Heart right ventricle (tissue), 16 donors: ENCODE results near the gene CPA4. TPM values are rescaled to one million over a fixed set of nuclear protein-coding genes. Genes with fewer than 3 reads are reported as not detected.

ENCODE experiments used
- ATAC-seq, 8 donors: fragments of 200-7000 bp; cut with Tn5 transposase; one replicate each; pipeline ENCODE4 v1.9.1; 2020; ENCODE audit warnings: mild to moderate bottlenecking in 8 of 8, moderate library complexity in 8 of 8, moderate number of reproducible peaks in 1 of 8
- DNase-seq, 2 donors: peaks; one replicate each; pipeline ENCODE4 v3.0.0-alpha.2; 2020
- H3K27ac ChIP-seq, 10 donors: fragments of 200-600 bp; sonication (generic) in 2 of 10; one replicate each; pipeline versions ENCODE4 v1.5.0 to v1.8.0; 2020 to 2022; ENCODE audit warnings: mild to moderate bottlenecking in 3 of 10
- H3K27me3 ChIP-seq, 7 donors: fragments of 200-600 bp; one replicate each; pipeline ENCODE4 v1.8.0; 2021 to 2022; ENCODE audit warnings: mild to moderate bottlenecking in 2 of 7
- H3K36me3 ChIP-seq, 9 donors: fragments of 200-600 bp; sonication (generic) in 1 of 9; one replicate each; pipeline versions ENCODE4 v1.5.0 to v1.8.0; 2020 to 2022; ENCODE audit warnings: mild to moderate bottlenecking in 2 of 9
- H3K4me1 ChIP-seq, 9 donors: fragments of 200-600 bp; sonication (generic) in 1 of 9; one replicate each; pipeline versions ENCODE4 v1.5.0 to v1.8.0; 2020 to 2022; ENCODE audit warnings: mild to moderate bottlenecking in 4 of 9
- H3K4me3 ChIP-seq, 10 donors: fragments of 200-600 bp; sonication (generic) in 2 of 10; one replicate each; pipeline versions ENCODE4 v1.5.0 to v1.8.0; 2020 to 2022; ENCODE audit warnings: mild to moderate bottlenecking in 7 of 10, moderate library complexity in 2 of 10
- H3K9me3 ChIP-seq, 11 donors: fragments of 200-600 bp in 10 of 11; sonication (generic) in 2 of 11; one replicate each; pipeline versions ENCODE4 v1.5.0 to v1.8.0; 2013 to 2022; ENCODE audit warnings: mild to moderate bottlenecking in 2 of 11, control low read depth in 1 of 11, moderate library complexity in 1 of 11
- CTCF ChIP-seq, 9 donors: fragments of 200-600 bp; sonication (generic) in 2 of 9; IDR thresholded peaks; one replicate each; pipeline versions ENCODE4 v1.5.0 to v1.8.0; 2021 to 2022; ENCODE audit warnings: antibody characterized with exemption in 9 of 9, mild to moderate bottlenecking in 5 of 9, moderate library complexity in 1 of 9
- WGBS, 2 donors: extraction: QIAGEN DNeasy Blood & Tissue Kit; methylation state at CpG; one replicate each; pipeline ENCODE4 v1.1.7; 2013; ENCODE audit warnings: inconsistent platforms in 1 of 2; 5-methylcytosine and 5-hydroxymethylcytosine counted together
- intact Hi-C, 10 donors: fragments of 100-400 bp; cut with DNase I; formaldehyde crosslinking; loops; one replicate each; pipeline versions ENCODE4 v1.11.1 to v1.14.2; 2022
- polyA plus RNA-seq, 2 donors: library from polyadenylated mRNA; stranded (reverse); fragments of 200-250 nt; gene quantifications; one replicate each; pipeline ENCODE4 v1.2.3, GENCODE V29; 2013
- total RNA-seq, 10 donors: library from RNA; stranded (reverse); fragmentation: NEBNext Ultra II Directional in 3 of 10; extraction: Animal tissue kit (Norgen Biotek cat#: 25700) in 3 of 10; gene quantifications; one replicate each; pipeline versions ENCODE4 v1.2.1 to v1.2.4, GENCODE V29; 2021 to 2023
- donor health status: Arrhythmogenic right ventricular cardiomyopathy.
- donor health status: ischemic (EF 13 %, LVEDD 7.1; RV severe dilation, severe dysfunction).
- donor health status: healthy with polysubstance abuse.
- donor health status: DM: no; HTN: yes; CAD: no.
- donor health status: DM: no; HTN: no; CAD: no.
- donor health status: ischemic (EF 25% LVEDD 6.9; RV normal size, moderate dysfunction).
- donor health status: ischemic (EF 25% LVEDD 5.7; RV mildly dilated, moderate dysfunction).
- donor health status: healthy.
- donor health status: DM: yes; HTN: yes; CAD: no.
- donor health status: Ischemic cardiomyopathy.
- donor health status: ischemic (EF 35%, LVEDD 5.7; RV mildly dilated, moderate dysfunction).
- donor health status: nonischemic (EF 11% LVEDD 7.7; RV severe dilation, severe dysfunction).
- donor health status: DM: yes; HTN: yes; CAD: no.
- donor health status: PGD.
- donor health status: ischemic (EF 29% LVEDD 5.4; RV normal size, mild dysfunction).
- donor health status: nonischemic (EF 23%, LVEDD 6.1; RV moderate dilation, normal function).

Gene CPA4
- total and polyA plus RNA-seq, 12 donors, result 0.04 to 2.7 (median 0.46) TPM; not detected in 7

- no peak overlapping the region for H3K4me3 ChIP-seq
- no peaks in the 10 kb centered on the region for H3K4me1 ChIP-seq
- intact Hi-C loops, result no loop called here
- DNase-seq (no peak), ATAC-seq (no peak)
- no peak overlapping the region for H3K27ac ChIP-seq
- no peaks in the 10 kb centered on the region for H3K36me3 ChIP-seq
- TF ChIP-seq CTCF (IDR thresholded peaks at IDR 0.05), result no peak
- H3K27me3 ChIP-seq, result no peaks in the 10 kb centered on the region
- 96 to 97% methylated on average over 3 of the region's 3 CpGs for WGBS, 2 donors
- peaks cover 0 to 10% (median 0%) of the 10 kb centered on the region in 11 donors for H3K9me3 ChIP-seq
These were observed 49.9 kb downstream of the CPA4 start for GRCh38 chr7:130342701-130343380.

GRCh38 chr7:130344271-130344866, 51.4 kb downstream of the CPA4 start, which contains the start of gene CPA5:
Gene CPA5 (plus strand): TSS chr7:130344816. CDS start chr7:130346486, 1,670 bp downstream.
- Histone ChIP-seq H3K9me3 (peaks cover 0 to 10% (median 0%) of the 10 kb centered on the region in 11 donors), H3K27ac (no peak within 1 kb of the TSS), H3K4me1 (no peaks in the 10 kb centered on the region), H3K27me3 (no peaks in the 10 kb centered on the region), H3K36me3 (no peaks in the 10 kb centered on the region), H3K4me3 (no peak within 1 kb of the TSS)
- TF ChIP-seq CTCF (IDR thresholded peaks at IDR 0.05), result no peak
- intact Hi-C loops, result no loop called here
- 96 to 98% methylated on average over 5 of the region's 5 CpGs for WGBS, 2 donors
- ATAC-seq (no peak), DNase-seq (no peak)

DNA sequence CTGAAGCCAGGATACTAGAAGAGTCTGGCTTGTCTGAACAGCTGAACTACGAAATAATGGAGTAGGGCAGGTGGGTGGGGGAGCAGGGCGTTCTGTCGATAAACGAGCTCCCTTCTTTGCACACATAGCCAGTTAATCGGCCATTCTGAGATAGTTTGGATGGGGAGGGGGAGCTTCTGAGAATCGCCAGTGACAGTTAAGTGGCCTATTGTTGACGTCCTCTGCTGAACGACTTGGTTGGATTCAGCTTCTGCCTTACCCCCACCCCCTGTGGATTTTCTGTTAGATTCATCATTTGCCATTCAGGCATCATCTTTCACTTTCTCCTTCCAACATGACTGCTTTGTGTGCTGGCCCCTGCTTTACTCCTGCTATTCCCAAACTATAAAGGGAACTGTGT, 52.2 kb downstream of the CPA4 start:
- no peak for TF ChIP-seq CTCF (IDR thresholded peaks at IDR 0.05)
- ATAC-seq (no peak), DNase-seq (no peak)
- intact Hi-C loops, result no loop called here
- peaks cover 0 to 10% (median 0%) of the 10 kb centered on the region in 11 donors for H3K9me3 ChIP-seq
- H3K27ac ChIP-seq, result no peak overlapping the region
- H3K36me3 ChIP-seq, result no peaks in the 10 kb centered on the region
- H3K4me3 ChIP-seq, result no peak overlapping the region
- H3K4me1 ChIP-seq, result peaks cover 0 to 5% (median 0%) of the 10 kb centered on the region in 9 donors
- 42 to 54% methylated on average over 8 of the region's 8 CpGs for WGBS, 2 donors
- H3K27me3 ChIP-seq, result no peaks in the 10 kb centered on the region

GRCh38 chr7:130345725-130346124, 52.8 kb downstream of the CPA4 start:
- DNase-seq, result no peak
- TF ChIP-seq CTCF (IDR thresholded peaks at IDR 0.05), result no peak
- Histone ChIP-seq H3K4me1 (peaks cover 0 to 11% (median 3%) of the 10 kb centered on the region in 9 donors), H3K36me3 (no peaks in the 10 kb centered on the region), H3K27me3 (peaks cover 0 to 5% (median 0%) of the 10 kb centered on the region in 7 donors), H3K27ac (no peak overlapping the region), H3K9me3 (peaks cover 0 to 10% (median 0%) of the 10 kb centered on the region in 11 donors), H3K4me3 (no peak overlapping the region)
- intact Hi-C loops, result no loop called here
- WGBS, 2 donors, result 91 to 94% methylated on average over 4 to 5 of the region's 5 CpGs
- no peak for ATAC-seq
